Fibroblast of the aortic adventitia (primary cell): ENCODE results near the gene APOL5. TPM values are rescaled to one million over a fixed set of nuclear protein-coding genes. Genes with fewer than 3 reads are reported as not detected.
"Not testable (repeated sequence)": the region's sequence is repeated elsewhere in the genome, so short reads cannot be mapped to it uniquely, and the experiment has no call there.

Experiments used
- DNase-seq: peaks from one replicate; pipeline ENCODE4 v3.0.0-alpha.2; 2010; ENCODE audit warnings: low read depth
- H3K4me3 ChIP-seq: 2 replicates; pipeline ENCODE4 v1.5.1; 2011; ENCODE audit warnings: low read depth, mild to moderate bottlenecking, control low read depth, low read length, moderate library complexity
- CTCF ChIP-seq: IDR thresholded peaks from 2 replicates; pipeline ENCODE4 v1.5.1; 2011; ENCODE audit warnings: mild to moderate bottlenecking, low read length, control low read depth, inconsistent platforms; ENCODE audit not compliant: insufficient read depth
- total RNA-seq: library from RNA; depleted of rRNA; stranded (reverse); fragments of >200 nt; gene quantifications from 2 replicates; pipeline ENCODE4 v1.2.3, GENCODE V29; 2012; ENCODE audit warnings: low replicate concordance

APOL5 gene
- not detected in 2 replicates for total RNA-seq

- no peak for DNase-seq
- H3K4me3 ChIP-seq: no peak within 1 kb of the TSS
- no peak for TF ChIP-seq CTCF
Observed at GRCh38 chr22:35717572-35717971, at the start of gene APOL5. Gene APOL5 (plus strand): TSS chr22:35717872. CDS start chr22:35717872, 0 bp downstream.

GRCh38 chr22:35674335-35674734, 43.3 kb upstream of the APOL5 start:
- no peak overlapping the region for H3K4me3 ChIP-seq
- no peak for TF ChIP-seq CTCF
- no peak for DNase-seq

- not testable (repeated sequence) for H3K4me3 ChIP-seq, DNase-seq
Observed at GRCh38 chr22:35676065-35676464, 41.6 kb upstream of the APOL5 start.

DNA sequence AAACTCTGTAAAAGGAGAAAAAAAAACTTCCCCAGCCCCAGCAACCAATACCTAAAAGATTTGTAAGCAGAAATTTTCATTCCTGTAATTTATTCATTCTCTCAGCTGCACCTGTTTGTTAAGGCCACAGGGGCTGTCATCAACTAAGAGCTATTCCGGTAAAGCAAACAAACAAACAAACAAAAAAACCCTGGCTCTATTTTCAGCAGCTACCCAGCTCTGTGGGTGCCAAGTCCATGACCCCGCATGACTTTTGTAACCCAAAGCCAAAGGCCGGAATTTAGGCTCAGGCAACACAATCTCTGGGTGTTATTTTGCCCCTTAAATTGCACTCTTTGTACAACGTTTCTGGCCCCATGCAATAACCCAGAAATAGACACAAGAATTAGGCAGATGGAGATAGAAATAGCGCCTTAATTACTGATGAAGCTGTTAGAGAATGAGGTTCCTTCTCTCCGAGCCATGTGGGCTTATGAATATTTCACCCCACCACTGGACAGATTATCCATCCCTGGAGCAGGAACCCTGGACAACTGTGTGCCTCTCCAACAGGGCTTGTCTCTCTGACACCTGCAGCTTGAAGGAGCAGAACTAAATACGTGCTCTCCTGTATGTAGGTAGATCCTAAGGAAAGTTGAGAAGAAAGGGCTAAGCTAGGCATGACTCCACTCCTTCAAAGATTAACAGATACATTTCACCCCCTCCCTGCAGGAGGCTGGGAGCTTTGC, 40.0 kb upstream of the APOL5 start:
- DNase-seq: no peak
- TF ChIP-seq CTCF: no peak
- no peak overlapping the region for H3K4me3 ChIP-seq

DNA sequence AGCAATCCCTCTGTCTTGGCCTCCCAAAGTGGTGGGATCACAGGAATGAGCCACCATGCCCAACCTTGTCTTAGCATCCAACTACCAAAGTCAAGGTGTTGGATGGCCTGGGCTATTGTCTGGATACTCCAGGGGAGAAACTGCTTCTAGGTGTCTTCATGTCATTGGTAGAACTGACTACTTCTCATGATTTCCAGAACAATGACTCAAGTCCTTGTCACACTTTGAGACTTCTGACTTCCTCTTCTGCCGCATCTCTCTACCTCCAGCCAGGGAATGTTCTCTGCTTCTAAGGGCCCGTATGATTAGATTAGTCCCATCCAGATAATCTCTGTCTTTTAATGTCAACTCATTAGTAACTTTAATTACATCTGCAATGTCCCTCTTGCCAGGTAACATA, 38.8 kb upstream of the APOL5 start:
- no peak for DNase-seq
- H3K4me3 ChIP-seq: no peak overlapping the region
- TF ChIP-seq CTCF: no peak

- DNase-seq, H3K4me3 ChIP-seq: not testable (repeated sequence)
Observed at GRCh38 chr22:35679492-35679891, 38.2 kb upstream of the APOL5 start.

DNA sequence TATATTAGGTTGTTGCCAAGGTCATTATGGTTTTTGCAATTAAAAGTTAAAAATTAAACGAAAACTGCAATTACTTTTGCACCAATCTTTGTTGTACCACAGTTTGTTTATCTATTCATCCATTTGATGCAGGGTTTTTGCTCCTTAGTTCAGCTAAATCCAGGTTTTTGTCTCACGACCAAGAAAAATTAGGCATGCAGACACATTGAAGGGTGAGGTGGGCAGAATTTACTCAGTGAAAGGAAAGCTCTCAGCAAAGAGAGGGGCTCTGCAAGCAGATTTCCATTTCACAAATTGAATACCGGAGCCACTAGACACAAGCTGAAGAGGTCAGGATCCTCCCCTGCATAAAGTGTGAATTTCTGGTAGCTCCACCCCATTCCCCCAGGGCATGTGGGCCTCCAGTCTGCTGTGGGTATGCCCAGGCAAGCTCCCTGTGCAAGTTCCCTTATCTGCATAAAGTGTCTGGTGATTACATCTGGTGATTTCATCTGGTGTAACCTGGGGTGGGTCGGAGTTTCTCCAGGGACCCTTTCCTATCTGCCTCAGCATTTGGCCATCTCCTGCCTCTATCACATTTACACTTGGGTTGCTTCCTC, 36.1 kb upstream of the APOL5 start:
- DNase-seq: no peak
- no peak for TF ChIP-seq CTCF
- no peak overlapping the region for H3K4me3 ChIP-seq

DNA sequence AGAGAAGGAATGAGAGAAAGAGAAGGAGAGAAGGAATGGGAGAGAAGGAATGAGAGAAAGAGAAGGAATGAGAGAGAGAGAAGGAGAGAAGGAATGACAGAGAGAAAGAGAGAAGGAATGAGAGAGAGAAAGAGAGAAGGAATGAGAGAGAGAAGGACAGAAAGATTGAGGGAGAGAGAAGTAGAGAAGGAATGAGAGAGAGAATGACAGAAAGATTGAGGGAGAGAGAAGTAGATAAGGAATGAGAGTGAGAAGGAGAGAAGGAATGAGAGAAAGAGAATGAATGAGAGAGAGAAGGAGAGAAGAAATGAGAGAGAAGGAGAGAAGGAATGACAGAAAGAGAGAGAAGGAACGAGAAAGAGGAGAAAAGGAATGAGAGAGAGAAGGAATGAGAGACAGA, 34.1 kb upstream of the APOL5 start:
- no peak overlapping the region for H3K4me3 ChIP-seq
- no peak for DNase-seq
- no peak for TF ChIP-seq CTCF
